Mucosa of descending colon (tissue), 3 donors: ENCODE measurements around the gene LRRFIP2. TPM values are rescaled to one million over a fixed set of nuclear protein-coding genes. Genes with fewer than 3 reads are reported as not detected.

Experiments
- ATAC-seq: fragments of 200-7000 bp; cut with Tn5 transposase; one replicate; pipeline ENCODE4 v1.9.1; 2020; ENCODE audit warnings: mild to moderate bottlenecking, moderate library complexity
- DNase-seq, 3 donors: peaks; one replicate each; pipeline ENCODE4 v3.0.0-alpha.2; 2020
- H3K36me3 ChIP-seq: fragments of 200-600 bp; one replicate; pipeline ENCODE4 v1.8.0; 2021; ENCODE audit warnings: low read depth, mild to moderate bottlenecking
- H3K4me1 ChIP-seq: fragments of 200-600 bp; one replicate; pipeline ENCODE4 v1.8.0; 2021; ENCODE audit warnings: low read depth, mild to moderate bottlenecking
- H3K4me3 ChIP-seq: fragments of 200-600 bp; one replicate; pipeline ENCODE4 v1.8.0; 2021; ENCODE audit warnings: mild to moderate bottlenecking
- H3K9me3 ChIP-seq: fragments of 200-600 bp; one replicate; pipeline ENCODE4 v1.8.0; 2021; ENCODE audit warnings: mild to moderate bottlenecking
- intact Hi-C, 2 donors: fragments of 100-400 bp; cut with DNase I in 1 of 2; cut with micrococcal nuclease in 1 of 2; formaldehyde crosslinking; loops; one replicate each; pipeline versions ENCODE4 v1.11.0 to v1.11.1; 2022; cut with DNase I, micrococcal nuclease
- total RNA-seq, 3 donors: library from RNA; stranded (reverse); fragmentation: NEBNext Ultra II Directional in 2 of 3; extraction: Animal tissue kit (Norgen Biotek cat#: 25700) in 2 of 3; gene quantifications; one replicate each; pipeline versions ENCODE4 v1.2.1 to v1.2.4, GENCODE V29; 2021 to 2023
- TF ChIP-seq, protein P1 (sequence below): fragments of 200-600 bp; IDR thresholded peaks from one replicate; pipeline ENCODE4 v1.8.0; 2022; ENCODE audit warnings: antibody characterized with exemption, mild to moderate bottlenecking
- donor health status: DM: no; HTN: no; CAD: no; lungs with moderate emphysema.
- donor health status: DM: no; HTN: no; CAD: no.
- donor health status: DM: no; HTN: yes; CAD: no.

Gene LRRFIP2
- total RNA-seq, 3 donors from 2014 or later, result 89.9 to 136 (median 128) TPM

DNA sequence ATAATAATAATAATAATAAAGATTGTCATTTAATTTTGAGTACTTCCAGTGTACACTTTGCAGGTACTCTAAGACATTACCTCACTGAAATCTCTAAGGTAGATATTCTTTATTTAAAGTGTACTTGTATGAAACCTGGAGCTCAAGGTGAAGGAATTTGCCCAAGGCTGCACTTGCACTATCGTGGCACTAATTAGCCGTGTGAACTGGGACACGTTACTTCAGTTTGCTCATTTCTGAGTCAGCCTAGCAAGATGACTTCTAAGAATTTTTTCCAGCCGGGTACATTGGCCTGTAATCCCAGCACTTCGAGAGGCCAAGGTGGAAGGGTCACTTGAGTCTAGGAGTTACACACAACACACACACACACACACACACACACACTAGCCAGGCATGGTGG, 147.5 kb downstream of the LRRFIP2 start:
- no peak overlapping the region for H3K4me3 ChIP-seq
- intact Hi-C loops, result no loop called here
- no peaks in the 10 kb centered on the region for H3K9me3 ChIP-seq
- TF ChIP-seq, protein P1, sequence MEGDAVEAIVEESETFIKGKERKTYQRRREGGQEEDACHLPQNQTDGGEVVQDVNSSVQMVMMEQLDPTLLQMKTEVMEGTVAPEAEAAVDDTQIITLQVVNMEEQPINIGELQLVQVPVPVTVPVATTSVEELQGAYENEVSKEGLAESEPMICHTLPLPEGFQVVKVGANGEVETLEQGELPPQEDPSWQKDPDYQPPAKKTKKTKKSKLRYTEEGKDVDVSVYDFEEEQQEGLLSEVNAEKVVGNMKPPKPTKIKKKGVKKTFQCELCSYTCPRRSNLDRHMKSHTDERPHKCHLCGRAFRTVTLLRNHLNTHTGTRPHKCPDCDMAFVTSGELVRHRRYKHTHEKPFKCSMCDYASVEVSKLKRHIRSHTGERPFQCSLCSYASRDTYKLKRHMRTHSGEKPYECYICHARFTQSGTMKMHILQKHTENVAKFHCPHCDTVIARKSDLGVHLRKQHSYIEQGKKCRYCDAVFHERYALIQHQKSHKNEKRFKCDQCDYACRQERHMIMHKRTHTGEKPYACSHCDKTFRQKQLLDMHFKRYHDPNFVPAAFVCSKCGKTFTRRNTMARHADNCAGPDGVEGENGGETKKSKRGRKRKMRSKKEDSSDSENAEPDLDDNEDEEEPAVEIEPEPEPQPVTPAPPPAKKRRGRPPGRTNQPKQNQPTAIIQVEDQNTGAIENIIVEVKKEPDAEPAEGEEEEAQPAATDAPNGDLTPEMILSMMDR, result no peak
- DNase-seq (no peak), ATAC-seq (no peak)
- no peaks in the 10 kb centered on the region for H3K36me3 ChIP-seq
- no peaks in the 10 kb centered on the region for H3K4me1 ChIP-seq

DNA sequence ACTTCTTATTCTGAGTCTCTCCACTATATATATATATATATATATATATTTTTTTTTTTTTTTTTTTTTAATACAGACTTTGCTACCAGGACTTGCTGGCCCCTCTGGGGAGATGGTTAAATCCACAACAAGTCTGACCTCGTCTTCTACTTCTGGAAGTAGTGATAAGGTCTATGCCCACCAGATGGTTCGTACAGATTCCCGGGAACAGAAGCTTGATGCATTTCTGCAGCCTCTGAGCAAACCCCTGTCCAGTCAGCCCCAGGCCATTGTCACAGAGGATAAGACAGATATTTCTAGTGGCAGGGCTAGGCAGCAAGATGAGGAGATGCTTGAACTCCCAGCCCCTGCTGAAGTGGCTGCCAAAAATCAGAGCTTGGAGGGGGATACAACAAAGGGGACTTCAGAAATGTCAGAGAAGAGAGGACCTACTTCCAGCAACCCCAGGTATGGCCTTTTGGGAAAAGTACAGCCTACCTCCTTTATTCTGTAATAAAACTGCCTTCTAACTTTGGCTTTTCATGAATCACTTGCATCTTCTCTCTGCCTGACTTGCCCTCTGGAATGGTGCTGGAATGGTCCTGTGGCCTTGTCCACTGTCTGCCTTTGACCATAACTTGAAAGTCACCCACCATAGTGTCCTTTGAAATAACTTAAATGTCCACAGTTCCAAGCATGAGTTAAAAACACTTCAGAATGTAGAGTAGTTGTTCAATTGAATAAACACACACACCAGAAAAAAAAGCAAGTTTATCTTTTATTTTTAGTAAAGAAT, 148.6 kb downstream of the LRRFIP2 start:
- Histone ChIP-seq H3K4me3 (no peak overlapping the region), H3K4me1 (no peaks in the 10 kb centered on the region), H3K9me3 (no peaks in the 10 kb centered on the region), H3K36me3 (no peaks in the 10 kb centered on the region)
- intact Hi-C loops, result no loop called here
- DNase-seq (no peak), ATAC-seq (no peak)
- TF ChIP-seq, protein P1, result no peak

DNA sequence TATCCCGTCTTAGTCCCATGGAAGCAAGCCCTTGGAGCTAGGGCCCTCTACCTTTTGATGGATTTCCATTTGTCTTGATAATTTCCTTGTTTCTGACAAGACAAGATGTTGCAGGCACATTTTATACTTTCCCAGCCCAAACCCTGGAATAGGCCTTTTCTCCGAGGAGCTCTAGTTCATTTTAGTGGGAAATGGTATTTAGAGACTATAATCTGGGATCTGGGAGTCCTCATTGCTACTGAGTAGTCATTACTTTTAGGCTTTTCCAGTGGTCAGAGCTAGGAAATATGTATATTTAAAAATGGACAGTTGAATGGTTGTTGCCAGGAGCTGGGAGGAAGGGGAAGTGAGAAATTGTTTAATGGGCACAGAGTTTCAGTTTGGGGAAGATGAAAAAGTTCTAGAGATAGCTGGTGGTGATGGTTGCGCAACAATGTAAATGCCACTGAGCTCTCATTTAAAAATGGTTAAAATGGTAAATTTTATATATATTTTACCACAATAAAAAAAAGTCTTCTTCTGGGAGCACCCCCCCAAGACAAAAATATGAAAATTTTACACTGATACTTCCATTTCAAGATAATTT, 149.5 kb downstream of the LRRFIP2 start:
- Histone ChIP-seq H3K36me3 (no peaks in the 10 kb centered on the region), H3K4me1 (no peaks in the 10 kb centered on the region), H3K9me3 (no peaks in the 10 kb centered on the region), H3K4me3 (no peak overlapping the region)
- intact Hi-C loops, result no loop called here
- ATAC-seq, result no peak
- no peak for DNase-seq
- TF ChIP-seq, protein P1, result no peak

DNA sequence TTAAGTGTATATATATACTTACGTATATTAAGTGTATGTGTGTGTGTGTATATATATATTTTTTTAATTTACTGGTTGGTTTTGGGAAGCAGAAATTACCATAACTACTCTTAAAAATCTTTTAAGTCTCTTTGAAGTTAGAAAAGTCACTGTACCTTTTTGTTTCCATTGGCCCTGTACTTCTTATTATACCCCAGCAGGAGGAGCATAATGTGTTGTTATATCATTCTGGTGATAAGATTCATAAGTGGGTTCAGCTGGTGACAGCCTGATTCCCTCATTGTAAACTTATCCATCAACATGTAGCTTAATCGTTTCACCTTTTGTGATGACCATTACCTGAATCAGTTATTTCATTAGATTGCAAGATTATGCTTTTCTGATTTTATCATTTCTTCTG, 150.3 kb downstream of the LRRFIP2 start:
- Histone ChIP-seq H3K4me1 (no peaks in the 10 kb centered on the region), H3K9me3 (no peaks in the 10 kb centered on the region), H3K36me3 (no peaks in the 10 kb centered on the region), H3K4me3 (no peak overlapping the region)
- ATAC-seq (no peak), DNase-seq (no peak)
- TF ChIP-seq, protein P1, result no peak
- intact Hi-C loops, result no loop called here

DNA sequence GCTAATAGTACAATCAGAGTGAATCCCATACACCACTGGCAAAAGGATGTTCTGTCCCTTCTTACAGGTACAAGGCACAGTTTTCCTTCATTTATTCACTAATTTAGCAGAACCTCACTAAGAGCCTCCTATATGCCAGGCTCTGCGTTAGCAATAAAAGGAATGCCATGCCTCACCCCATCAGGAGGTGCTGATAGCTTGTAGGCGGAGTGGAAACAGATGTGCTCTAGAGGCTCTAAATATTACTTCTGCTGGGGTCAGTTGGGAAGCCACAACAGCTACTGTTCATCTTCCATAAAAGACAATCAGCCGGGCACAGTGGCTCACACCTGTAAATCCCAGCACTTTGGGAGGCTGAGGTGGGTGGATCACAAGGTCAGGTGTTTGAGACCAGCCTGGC, 156.7 kb downstream of the LRRFIP2 start:
- intact Hi-C loops, result no loop called here
- H3K36me3 ChIP-seq, result no peaks in the 10 kb centered on the region
- ATAC-seq (no peak), DNase-seq (no peak)
- no peaks in the 10 kb centered on the region for H3K9me3 ChIP-seq
- no peak overlapping the region for H3K4me3 ChIP-seq
- TF ChIP-seq, protein P1, result no peak
- no peaks in the 10 kb centered on the region for H3K4me1 ChIP-seq
